Nucleus accumbens (tissue), 56 donors: ENCODE results near the gene LY6G6D.
A peak's percentile ranks its signal among the peaks of the same experiment; 100 is the strongest.

Source experiments
- DNase-seq, 56 donors: peaks; one replicate each; lab custom pipeline; 2025; lab: John Stamatoyannopoulos, UW

LY6G6D gene

DNA sequence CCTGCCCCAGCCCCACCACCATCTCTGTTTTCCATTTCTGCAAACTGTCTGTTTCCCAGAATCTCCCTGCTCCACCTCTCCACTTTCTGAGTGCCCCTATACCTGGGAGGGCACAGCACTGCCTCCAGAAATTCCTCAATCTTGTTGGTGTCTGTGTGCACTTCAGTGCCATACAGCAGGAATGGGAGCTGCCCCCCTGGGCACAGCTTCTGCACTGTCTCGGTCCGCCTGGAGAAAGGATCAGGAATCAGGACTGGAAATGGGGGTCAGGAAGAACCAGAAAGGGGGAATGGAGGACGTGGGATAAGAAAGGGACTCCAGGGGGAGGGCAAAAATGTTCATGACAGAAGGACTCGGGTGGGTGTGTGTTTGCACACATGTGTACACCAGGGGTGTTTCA lies 18.6 kb downstream of the LY6G6D start:
- DNase-seq, result no peak

DNA sequence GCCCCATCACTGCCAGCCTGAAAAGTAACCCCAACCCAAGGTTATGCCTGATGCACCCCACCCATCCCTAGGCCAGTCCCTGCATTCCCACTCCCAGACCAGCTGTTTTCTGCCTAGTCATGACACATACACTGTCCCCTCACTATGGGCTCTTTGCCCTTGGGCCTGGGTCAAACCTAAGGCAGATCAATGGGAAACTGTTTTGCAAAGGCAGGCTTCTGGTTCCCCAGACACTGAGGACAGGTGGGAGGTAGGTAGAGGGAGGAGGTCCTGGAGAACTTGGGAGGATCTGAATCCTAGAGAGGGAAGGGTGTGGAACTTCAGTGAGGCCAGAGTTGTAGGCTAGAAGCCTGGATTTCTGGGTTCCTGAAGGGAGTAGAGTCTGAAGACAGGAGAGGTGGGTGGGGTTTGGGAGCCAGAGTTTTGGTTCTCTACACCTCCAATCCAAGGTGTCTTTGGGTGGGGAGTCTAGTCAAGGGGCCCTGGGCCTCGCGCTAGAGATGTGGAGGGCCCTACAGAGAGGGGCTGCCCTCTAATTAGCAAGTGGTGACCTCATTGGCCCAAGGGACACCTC lies 19.2 kb downstream of the LY6G6D start:
- no peak for DNase-seq

DNA sequence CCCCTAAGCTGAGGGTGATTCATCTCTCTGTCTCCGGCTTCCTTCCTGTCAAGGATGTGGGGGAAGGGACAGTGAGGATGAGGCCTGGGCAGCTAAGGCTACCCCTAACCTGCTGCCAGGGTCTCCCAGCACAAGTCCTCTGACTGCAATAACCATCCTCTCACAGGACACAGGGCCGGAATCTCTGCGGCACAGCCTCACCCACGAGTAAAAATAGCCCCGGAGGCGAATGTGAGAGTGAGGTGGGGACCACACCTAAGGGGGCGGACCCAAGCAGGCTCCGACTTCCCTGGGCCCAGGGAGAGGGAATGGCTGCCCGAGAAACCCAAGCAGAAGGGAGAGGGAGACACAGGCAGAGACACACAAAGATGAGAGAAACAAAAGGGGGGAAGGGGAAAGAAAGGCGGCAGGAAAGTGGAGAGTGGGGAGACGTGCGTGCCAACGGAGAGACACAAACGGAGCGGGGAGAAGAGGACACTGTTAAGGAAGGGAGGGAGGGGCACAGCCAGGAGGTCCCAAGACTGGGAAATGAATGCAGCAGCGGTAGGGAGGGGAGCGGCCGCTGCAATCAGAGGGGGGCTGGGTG lies 19.8 kb downstream of the LY6G6D start:
- peak in 4 of 56 donors; percentile 7 to 12 (median 8) for DNase-seq

DNA sequence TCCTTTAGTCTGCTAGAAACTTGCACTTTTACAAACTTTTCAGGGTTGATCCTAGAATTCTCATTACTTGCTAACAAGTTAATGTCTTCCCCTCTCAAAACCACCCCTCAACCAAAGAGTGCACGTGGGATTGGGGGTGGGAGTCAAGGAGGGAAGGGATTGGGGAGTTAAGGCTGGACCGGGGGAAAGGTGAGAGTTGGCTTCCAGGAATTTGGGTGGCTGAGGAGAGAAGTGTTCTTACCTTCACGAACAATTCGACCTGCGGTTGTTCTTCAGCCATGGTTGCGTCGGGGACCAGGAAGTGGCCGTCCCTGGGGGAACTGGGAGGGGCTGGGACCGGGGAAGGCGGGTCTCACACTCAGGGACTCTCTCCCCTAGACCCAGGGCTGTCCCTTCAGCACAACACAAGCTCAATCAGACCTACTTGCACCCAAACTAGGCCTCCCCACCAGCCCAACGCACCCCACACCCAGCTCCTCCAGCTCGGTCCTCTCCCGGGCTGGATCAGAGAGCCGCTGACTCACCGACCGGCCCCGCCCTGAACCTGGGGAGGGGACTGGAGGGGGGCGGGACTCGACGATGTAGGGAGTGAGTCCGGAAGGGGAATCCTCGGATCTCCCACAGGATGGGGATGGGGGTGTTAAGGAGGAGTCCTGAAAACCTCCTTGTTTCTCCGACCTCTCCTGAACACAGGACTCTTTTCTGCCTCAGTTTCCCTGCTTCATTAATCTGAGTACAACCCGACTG lies 21.0 kb downstream of the LY6G6D start, which contains the start of gene CLIC1:
Gene CLIC1, minus strand, starts transcription at position 510 of the 747 bp plus-strand sequence. Its CDS starts 230 bp downstream, at position 280.
- DNase-seq, result peak in 12 of 56 donors; percentile 5 to 62 (median 14)

DNA sequence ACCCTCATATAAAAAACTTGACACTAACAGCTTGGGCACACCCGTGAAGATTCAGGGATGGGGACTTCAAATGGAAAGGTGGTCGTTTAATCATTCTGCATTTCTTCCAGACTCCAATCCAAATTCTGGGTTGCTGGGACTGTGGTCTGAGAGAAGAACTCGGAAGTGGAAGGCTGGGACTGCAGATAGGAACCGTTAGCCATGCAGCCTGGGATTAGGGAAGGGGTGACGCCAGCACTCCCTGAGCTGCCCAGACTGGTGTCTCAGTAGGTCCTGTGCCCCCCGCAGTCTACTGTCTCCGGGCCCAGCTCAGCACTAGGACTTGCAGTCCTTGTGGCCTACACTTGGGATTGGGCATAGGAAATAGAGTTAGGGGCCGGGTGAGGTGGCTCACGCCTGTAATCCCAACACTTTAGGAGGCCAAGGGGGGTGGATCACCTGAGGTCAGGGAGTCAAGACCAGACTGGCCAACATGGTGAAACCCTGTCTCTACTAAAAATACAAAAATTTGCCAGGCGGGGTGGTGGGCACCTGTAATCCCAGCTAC lies 21.7 kb downstream of the LY6G6D start:
- no peak for DNase-seq

DNA sequence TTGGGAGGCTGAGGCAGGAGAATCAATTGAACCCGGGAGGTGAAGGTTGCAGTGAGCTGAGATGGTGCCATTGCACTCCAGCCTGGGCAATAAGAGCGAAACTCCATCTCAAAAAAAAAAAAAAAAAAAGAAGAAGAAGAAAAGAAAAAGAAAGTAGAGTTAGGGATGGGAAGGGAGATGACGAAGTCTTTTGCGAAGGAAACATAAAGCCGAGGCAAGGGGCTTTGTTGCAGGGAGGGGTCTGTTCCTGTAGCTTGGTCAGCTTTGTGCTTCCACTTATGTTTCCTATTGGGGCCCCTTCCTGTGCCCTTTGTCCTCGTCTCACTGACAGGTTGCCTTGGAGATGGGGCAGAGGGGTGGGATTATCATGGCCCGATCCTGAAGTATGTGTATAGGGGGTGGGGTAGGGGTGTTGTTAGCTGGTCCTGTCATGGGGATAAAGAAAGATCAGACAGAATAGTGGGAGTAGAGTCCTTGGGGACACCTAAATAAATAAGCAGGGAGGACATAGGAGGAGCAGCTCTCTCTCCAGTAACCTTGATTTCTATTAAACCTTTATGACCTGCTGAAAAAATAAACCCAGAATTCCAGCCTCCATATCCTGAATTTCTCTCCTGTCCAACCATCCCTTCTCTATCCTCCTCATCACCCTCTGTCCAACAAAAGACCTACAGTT lies 22.3 kb downstream of the LY6G6D start:
- no peak for DNase-seq

DNA sequence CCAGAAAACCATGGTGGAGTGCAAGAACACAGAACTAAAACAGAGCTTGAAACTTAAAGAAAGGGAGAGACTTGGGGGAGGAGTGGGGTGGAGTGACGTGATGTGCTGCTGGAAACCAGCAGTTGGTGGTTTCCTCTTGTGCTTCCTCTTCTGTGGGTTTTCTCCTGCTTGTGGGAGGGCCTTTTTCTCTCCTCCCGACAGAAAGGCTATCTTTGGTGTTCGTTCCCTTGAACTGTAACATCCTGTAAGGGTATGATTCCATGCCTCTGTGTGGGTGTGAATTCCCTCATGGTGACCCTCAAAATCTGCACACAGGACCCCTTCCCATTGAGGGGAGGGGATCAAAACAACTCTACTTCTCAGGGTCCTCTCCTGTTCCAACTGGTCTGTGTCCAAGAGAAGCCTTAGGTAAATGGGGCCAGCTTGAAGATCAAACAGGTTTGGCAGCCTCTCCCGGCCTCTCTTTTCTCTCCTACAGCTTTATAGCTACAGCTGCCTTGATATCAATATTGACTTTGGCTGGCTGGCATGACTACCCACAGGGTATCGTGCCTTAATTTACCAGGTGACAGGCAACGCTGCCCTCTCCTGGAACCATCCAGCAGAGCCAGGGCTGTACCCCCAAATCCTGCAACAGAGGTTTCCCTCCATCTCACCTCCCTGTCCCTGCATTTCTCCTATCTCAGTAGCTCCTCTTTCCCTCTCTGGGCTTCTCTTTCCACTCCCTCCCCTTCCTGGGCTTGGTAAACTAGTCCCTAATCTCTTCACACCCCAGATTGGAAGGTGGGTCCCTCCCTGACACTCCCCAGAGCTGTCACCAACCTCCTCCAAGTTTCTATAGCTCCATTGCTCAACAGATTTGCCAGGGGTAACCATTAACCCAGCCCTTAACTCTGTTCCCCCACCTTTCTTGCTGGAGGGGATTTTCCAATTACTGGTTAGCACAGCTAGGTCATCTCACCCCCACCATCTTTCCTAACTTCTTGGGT lies 23.1 kb downstream of the LY6G6D start:
- DNase-seq, result peak in 5 of 56 donors; percentile 7 to 29 (median 17)

DNA sequence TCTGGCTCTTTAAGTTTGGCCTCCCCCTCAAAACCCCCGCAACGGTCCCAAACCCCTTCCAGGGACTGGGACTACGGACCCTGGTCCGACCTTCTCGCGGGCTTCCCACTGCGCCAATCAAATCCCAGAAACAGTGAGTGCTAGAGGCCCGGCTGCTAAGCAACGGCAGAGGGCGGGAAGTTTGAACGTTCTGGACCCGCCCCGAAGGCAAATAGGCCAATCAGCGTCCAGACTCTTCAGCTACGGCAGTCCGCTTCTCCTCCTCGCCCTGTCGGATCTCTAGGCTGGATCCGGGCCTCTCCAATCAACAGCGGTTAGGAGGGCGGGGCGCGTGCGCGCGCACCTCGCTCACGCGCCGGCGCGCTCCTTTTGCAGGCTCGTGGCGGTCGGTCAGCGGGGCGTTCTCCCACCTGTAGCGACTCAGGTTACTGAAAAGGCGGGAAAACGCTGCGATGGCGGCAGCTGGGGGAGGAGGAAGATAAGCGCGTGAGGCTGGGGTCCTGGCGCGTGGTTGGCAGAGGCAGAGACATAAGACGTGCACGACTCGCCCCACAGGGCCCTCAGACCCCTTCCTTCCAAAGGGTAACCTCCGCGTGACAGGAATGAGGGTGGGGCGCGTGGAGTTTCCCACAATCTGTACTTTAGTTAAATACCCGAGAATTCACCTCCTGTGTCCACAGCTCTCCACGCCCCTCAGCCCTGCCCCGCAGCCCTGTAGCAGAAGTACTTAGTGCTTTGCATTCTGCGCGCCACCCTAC lies 24.7 kb downstream of the LY6G6D start, which contains the start of gene MSH5:
Gene MSH5, plus strand, starts transcription at position 367 of the 758 bp plus-strand sequence. CDS start 462 bp downstream, outside the sequence.
- peak; percentile 69 to 99 (median 95) for DNase-seq

DNA sequence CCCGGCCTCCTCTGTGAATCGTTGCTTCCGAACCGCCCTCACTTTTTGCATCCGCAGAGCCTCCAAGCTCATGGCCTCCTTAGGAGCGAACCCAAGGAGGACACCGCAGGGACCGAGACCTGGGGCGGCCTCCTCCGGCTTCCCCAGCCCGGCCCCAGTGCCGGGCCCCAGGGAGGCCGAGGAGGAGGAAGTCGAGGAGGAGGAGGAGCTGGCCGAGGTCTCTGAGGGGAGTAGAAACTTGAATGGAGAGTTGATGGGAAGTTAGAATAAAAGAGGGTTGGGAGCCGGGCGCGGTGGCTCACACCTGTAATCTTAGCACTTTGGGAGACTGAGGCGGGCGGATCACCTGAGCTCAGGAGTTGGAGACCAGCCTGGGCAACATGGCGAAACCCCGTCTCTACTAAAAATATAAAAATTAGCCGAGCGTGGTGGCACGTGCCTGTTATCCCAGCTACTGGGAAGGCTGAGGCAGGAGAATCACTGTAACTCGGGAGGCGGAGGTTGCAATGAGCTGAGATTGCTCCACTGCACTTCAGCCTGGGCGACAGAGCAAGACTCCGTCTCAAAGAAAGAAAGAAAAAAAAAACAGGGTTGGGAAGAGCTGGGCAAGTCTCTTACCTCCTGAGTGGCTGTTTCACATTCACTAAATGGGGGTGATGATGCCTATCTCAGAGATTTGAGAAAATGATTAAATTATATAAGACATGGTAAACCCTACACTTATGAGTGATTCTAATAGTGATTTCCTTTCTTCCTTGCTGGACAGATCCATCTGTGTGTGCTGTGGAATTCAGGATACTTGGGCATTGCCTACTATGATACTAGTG lies 25.5 kb downstream of the LY6G6D start:
- no peak for DNase-seq

DNA sequence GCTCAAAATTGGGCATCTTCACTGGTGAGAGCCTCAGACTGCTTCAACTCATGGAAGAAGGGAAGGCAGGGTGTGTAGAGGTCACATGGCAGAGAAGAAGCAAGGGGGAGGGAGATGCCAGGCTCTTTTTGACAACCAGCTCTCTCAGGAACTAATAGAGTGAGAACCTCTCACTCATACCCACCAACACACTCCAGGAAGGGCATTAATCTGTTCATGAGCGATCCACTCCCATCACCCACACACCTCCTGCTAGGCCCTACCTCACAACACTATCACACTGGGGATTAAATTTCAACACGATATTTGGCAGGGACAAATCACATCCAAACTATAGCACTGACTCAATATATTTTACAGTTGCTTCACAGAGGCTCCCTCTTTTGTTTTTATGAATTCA lies 26.7 kb downstream of the LY6G6D start:
- no peak for DNase-seq

DNA sequence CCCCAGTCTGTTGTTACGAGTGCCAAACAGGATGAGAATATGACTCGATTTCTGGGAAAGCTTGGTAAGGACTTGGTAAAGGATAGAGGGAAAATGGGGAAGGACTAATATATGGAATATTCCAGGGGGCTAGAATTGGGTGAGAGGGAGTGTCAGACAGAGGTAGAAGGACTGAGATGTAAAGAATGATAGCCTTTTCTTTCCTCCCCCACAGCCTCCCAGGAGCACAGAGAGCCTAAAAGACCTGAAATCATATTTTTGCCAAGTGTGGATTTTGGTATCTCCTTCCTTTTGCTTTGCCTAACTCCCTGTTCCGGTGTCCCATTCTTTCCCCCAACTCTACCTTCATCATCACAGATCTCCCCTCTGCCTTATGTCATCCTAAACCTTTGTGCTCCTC lies 27.7 kb downstream of the LY6G6D start:
- DNase-seq, result no peak

DNA sequence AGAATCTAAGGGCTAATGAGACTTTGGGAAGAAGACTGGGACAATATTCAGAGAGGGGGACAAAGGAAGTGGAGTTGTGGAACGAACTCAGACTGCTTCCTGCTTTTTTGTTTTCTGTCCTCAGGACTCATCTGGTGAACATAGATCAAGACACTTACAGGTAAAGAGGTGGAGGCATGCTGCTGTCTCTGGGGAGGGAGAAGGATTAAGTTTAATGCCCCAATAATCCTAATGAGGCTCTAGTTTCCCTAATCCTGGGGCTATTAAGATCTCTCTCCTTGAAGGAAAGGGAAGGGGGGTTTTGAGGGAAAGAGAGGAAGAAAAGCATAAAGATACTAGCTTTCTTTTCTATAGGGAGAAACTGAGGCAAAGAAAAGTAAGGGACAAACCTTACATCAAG lies 29.3 kb downstream of the LY6G6D start:
- DNase-seq, result no peak

DNA sequence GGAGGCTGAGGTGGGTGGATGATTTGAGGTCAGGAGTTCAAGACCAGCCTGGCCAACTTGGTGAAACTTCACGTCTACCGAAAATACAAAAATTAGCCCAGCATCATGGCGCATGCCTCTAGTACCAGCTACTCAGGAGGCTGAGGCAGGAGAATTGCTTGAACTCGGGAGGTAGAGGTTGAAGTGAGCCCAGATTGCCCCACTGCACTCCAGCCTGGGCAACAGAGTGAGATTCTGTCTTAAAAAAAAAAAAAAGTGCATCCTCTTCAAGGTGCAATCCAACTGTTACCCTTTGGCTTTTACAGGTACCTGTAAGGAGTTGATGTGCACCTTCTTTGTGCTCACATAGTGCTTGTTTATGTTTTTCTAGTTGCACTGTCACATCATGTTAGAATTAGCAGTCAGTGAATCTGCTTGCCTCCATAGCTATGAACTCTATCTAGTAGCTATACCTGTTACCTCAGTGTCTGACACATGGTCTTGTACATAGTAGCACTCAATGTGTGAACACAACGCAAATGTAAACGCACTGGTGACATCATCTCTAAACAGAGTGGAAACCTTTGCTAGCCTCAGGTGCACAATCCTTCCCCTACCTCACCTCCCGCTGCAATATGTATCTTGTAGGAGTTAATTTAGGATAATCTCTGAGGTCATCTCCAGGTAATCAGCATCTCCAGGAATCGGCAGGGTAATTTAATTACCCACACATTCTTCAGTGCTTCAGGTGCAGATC lies 34.3 kb downstream of the LY6G6D start:
- no peak for DNase-seq

DNA sequence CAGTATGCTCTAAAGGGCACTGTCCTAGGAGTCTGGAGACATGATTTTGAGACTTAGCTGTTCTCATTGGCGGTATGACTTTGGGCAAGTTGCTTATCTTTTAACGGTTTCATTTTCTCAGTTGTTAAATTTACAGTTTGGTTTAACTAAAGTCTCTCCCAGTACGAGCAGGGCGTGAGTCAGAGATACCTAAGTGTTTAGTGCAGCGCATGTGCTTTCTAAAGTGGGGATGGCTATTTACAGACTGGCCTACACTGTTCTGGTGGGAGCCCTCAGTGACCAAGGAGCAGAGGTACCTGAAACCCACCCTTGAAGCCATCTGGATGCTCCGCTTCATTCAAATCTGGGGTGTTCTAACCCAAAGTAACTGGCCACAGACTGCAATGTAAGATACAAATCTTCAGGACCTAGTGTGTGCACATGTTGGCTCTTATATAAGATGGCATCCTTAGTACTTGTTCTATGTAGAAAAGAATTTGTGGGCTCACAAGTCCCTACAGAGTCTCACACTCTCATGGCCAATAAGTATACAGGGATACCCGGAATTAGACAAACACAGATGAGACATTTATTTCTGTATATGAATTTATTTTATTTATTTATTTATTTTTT lies 35.4 kb downstream of the LY6G6D start:
- DNase-seq, result no peak

DNA sequence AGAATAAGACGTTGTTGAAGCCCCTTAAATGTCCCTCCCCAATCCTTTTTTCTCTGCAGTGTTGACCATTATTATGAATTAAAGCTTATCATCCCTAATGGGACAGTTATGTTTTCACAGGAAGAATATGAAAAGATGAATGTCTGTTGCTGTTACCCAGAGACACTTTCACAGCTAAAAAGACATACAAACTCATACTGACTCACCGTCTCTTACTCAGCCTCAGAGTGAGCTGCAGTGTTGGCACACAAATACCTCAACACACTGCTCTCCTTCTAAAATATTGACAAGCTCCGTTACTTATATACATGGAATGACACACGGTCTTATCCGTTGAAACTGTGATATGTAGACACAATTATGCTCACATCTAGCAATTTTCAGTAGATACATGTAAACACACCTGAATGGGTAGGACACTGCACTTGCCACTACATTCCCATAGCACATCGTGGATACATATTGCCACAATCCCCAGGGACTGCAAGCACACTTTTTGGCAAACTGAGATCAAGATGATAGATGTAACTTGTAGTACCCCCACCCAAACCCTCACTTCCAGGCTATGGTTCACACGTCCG lies 37.7 kb downstream of the LY6G6D start:
- no peak for DNase-seq

DNA sequence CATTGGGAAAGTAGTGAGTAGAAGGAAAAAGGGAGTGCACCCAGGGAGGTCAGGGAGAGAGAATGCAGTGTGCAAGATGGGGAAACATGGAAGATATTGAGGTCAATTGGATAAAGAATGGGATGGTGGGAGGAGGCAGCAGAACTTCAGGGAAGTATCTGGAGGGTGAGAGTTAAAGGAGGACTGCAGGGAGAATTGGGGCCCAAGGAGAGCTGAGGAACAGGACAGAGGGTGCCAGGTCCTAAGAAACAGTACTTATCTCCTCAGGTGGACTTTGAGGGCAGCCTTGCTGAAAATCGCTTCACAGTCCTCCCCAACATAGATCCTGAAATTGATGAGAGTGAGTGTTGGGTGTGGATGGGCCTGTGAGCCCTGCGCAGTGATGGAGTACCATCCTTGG lies 43.1 kb downstream of the LY6G6D start:
- no peak for DNase-seq
